CD4-positive, alpha-beta T cell treated with Interleukin-6 at 100 ng/mL for 8 hours (primary cell): ENCODE data around the gene TTLL7.
A peak's percentile ranks its signal among the peaks of the same experiment; 100 is the strongest.
"Not testable (repeated sequence)": the region's sequence is repeated elsewhere in the genome, so short reads cannot be mapped to it uniquely, and the experiment has no call there.

ENCODE experiments used
- DNase-seq: peaks from one replicate; pipeline ENCODE4 v3.0.0-alpha.2; 2020; ENCODE audit warnings: mixed read lengths, low spot score

Gene TTLL7

DNA sequence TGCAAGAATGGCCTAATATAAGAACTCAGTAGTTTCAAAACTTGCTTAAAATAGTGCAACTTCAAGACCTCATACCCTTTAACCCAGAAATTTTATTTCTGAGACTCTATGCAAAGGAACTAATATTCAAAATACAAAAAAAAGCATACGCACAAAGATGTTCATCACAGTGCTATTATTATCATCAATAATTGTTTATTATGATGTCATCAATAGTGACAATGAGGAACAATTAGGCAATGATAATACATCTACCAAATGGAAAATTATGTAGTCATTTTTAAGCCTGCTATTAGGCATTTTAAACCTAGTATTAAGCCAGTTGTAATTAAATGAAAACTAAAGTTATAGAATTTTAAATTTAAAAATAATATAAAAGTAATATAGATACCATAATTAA lies 3.3 kb downstream of the TTLL7 start:
- DNase-seq: no peak

DNA sequence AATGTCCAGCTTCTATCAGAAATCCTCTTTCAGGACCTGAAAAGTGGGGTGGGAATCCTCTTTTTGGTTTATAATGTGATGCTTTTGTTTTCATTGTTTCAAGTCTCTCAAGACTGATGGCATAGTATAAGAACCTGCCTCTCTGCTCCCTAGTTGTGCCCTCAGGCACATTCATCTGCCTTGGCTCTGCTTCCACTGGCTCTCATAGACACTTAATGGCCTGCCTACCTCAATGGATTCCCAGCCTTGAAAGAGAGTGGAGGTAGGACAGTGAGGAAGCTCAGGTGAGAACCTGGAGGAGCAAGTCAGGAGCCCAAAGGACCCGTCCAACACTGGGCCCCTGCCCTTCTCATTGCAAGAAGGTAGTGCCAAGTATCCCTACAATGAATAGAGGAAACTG lies 4.8 kb downstream of the TTLL7 start:
- DNase-seq: no peak

DNA sequence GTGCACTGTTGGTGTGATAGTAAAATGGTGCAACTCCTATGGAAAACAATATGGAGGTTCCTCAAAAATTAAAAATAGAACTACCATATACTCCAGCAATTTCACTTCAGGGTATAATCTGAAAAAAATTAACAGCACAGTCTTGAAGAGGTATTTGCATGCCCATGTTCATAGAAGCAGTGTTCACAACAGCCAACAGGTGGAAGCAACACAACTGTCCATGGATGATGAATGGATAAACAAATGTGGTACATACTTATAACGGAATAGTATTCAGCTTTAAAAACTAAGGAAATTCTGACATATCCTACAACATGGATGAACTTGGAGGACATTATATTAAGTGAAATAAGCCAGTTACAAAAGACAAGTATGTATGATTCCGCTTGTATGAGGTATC lies 8.2 kb downstream of the TTLL7 start:
- no peak for DNase-seq

DNA sequence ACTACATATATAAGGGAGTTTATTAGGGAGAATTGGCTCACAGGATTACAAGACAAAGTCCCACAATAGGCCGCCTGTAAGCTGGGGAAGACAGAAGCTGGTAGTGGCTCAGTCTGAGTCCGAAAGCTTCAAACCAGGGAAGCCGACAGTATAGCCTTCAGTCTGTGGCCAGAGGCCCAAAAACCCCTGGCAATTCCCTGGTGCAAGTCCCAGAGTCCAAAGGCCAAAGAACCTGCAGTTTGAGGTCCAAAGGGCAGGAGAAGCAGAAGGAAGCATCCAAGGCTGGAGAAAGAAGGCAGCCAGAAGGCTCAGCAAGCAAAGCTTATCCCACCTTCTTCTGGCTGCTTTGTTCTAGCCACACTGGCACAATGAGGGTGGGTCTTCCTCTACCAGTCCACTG lies 13.9 kb downstream of the TTLL7 start:
- no peak for DNase-seq

DNA sequence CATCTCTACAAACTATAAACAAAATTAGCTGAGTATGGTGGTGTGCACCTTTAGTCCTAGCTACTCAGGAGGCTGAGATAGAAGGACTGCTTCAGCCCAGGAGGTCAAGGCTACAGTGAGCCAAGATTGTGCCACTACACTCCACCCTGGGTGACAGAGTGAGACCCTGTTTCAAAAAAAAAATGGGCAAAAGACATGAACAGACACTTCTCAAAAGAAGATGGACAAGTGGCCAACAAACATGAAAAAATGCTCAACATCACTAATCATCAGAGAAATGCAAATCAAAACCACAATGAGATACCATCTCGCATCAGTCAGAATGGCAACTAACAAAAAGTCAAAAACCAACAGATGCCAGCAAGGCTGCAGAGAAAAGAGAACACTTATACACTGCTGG lies 15.0 kb downstream of the TTLL7 start:
- DNase-seq: not testable (repeated sequence)

DNA sequence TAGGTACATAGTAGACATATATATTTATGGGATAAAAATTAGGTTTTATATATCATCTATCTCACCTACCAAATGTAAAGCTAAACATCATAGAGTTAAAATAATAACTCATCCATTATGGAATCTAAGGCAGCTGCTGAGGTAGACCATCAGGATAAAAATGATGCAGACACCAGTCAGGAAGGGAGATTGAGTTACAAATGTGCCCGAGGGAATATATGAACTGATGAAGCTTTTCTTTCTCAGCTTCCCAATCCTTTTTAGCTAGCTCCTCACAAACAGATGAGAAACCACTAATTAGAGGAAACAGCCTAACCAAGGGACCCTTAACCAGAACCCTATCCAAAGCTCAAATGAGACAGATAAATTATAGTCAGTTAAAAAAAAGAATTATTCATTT lies 20.9 kb downstream of the TTLL7 start:
- DNase-seq: no peak

DNA sequence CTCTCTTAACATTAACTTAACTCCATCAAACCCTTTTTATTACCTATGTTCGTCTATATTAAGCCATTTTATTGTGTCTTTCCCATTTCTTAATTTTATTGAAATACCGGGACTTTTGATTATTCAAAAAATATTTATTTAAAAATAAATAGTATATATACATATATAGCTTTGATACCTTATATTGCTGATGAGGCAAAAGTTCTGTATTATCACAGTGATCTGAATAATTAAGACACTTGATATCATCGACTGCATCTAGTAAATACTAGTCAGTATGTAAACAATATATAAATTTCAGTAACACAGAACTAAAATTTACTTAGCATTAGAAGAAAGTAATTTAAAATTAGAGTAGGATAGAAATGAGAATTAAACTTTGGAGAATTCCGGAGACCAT lies 22.0 kb downstream of the TTLL7 start:
- no peak for DNase-seq

DNA sequence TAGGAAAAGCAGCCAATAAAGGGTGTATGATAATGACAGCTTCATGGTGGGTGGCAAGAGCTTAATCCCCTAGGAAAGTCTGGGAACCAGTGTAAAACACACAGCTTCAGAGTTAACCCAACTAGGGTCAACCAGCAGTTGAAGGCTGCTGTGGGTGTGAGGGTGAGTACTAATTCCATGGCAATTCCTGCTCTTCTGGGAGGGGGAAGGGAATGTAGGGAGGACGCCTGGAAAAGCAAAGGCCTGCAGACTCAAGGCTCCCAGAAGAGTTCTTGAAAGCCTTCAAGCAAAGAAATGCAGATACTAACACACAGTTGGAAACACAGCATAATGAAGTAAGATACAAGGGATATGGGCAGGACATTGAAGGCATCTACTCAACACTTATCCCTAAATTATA lies 28.1 kb downstream of the TTLL7 start:
- no peak for DNase-seq

DNA sequence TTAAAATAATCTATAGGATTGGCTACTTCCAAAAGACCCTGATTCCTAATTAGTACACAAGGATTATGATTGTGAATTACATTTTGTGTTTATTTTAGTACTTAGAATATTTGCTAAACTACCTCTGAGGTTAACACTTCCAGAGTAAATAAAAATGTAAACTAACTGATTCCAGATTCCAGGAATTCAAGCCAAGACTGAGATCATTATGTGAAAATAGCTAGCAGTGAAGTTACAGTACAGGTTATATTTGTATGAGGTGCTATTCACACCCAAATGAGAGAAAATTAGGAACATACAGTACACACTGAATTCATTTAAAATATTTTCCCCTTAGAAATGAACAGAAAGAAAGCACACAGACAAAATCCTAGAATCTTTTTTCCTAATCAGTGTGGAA lies 28.8 kb downstream of the TTLL7 start:
- DNase-seq: no peak

DNA sequence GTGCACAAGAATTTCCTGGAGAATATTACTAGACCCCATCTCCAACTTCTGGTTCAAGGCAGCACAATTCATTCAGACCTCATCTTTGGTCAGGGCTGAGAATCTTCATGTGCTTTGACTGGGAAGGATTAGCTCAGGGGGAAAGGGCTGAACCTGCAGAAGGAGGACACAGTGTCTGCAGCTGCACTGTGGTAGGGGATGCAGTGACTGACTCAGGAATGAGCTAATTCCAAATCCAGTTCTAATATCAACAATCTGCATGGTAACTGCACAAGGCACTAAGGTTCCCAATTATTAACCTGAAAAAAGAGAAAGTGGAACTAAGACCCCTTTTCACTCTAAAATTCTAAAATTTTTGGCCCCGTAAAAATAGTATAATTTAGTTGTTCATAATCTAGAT lies 31.6 kb downstream of the TTLL7 start:
- DNase-seq: no peak

DNA sequence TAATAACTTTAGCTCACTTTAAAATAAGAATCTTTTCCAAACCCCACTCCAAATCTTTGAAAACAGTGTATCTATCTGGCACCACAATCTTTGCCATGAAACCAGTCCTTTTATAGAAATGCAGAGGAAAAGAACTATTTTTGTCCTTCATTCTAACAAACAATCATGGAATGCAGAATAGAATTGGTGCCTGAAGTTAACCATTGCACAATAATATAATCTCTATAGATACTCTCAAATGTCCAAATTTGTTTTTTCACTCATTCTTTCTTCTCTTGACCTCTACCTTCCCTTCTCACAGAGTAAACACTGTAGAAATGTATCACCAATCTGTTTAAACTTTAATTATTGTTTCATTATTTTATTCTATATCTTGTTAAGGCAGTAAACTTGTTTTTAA lies 34.8 kb downstream of the TTLL7 start:
- no peak for DNase-seq

DNA sequence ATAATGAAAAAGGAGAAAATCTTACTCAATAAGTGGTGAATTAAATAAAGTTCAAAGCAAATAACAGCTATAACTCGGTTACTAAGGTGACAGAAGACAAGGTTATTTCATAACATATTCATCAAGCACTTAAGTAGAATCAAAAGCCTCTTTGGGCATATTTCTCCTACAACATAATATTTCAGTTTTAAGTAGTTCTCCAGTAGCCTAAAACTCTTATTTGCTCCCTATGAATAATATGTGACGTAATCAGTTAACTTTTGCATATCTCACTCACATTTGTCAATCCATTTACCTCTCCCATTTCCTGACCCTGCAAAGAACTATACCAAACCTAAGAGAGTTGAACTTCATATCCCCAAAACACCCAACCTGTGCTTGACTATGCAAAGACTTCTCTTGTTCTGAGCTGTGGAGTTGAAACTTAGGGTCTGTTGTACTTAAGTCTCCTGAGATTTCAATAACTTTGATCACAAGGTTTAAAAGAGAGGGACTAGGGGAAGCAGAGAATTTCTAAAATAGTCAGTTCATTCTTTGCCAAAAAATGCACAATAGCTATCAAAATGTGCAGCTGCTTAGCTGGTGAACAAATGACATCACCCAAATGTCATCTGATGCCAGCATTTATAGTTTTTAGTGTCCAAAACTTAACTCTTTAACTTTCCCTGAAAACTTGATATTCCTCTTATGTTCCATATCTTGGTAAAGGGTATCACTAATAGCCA lies 37.2 kb downstream of the TTLL7 start:
- no peak for DNase-seq

DNA sequence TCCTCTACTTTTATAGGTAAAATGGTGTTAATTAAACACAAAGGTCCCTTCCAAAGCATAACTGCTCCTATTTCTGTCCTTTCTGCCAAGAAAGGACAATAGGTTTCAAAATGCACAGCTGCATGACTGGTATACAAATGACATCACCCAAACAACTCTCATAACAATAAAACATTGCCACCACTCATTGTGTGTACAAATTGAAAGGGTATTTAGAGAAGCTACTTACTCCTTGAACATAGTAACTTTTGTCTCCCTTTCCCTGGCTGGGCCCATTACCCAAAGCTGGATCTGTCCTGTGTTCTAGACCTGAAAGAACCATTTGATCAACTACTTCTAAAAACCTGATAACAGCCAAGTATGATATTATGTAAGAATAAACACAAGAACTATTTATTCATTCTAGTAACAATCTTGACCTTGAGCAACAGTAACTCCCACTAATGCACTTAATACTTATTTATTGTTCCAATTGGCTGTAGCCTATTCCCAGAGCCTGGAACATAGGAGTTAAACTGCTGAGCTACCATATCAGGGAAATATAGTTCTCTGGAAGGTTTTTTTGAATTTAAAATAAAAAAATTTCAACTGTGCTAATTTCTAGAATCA lies 38.2 kb downstream of the TTLL7 start:
- DNase-seq: no peak

DNA sequence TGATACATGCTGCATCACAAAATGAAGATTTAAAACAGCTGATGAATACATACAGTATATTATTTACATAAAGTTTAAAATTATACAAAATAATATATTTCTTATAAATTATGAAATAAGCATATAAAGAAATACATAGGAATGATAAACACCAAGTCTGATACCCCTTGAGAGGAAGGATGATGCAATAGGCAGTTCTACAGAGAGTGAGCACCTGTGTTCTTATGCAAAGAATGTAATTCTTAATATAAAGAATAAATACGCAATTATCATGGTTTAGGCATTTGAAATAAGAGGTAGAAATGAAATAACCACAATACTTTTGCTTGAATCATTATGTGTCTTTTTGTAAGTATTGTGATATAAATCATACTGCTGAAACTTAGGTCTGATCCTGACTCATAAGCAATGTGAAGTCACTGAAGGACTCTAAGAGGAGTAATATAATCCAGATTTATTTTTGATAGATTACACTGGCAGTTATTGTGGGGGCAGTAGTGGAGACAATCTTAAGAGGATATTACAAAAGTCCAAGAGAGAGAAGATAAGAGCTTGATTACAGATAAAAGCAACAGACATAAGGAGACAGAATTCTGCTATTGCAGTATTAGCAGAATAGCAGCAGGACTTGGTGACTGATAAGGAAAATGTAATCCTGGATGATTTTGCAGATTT lies 39.0 kb downstream of the TTLL7 start:
- no peak for DNase-seq

DNA sequence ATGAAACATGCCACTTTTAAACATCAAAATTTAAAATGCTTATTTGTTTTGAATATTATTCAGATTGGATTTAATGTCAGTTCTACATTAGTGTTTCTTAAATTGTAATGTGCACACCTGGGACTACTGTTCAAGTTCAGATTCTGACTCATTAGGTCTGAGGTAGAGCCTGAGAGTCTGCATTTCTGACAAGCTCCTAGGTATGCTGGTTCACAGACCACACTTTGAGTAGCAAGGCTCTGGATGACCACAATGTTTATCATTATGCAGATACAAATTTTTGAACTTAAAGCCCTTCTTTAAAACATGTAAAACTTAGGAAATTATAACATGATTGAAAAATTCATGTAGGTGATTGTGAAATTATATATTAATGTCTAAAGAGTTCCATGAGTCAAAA lies 40.2 kb downstream of the TTLL7 start:
- DNase-seq: no peak

DNA sequence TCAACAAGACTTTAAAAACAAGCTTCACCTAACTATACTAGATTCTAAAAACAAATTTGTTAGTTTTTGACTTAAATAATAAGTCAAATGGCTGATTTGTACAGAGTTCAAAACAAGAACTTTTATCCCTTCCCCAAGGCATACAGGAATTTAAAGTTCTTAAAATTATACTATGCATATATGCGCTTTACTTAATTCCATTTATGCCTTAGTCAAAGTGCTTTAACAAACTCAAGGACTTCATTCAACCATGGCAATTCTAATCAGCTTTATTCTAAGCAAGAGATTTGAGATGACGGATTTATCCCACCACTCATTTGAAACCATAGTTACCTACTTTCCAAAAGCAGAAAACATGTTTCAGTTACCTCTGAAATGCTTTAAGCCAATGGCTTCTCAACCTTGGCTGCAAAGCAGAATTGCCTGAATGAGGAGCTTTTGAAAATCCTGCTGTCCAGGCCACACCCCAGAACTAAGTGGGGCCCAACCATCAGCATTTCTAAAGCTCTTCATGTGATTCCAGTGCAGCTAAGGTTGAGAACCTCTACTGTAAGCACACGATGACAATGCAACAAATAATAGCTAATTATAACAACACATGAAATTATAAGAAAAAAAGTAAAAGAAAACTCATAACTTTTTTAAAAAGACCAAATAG lies 44.6 kb downstream of the TTLL7 start:
- DNase-seq: no peak

DNA sequence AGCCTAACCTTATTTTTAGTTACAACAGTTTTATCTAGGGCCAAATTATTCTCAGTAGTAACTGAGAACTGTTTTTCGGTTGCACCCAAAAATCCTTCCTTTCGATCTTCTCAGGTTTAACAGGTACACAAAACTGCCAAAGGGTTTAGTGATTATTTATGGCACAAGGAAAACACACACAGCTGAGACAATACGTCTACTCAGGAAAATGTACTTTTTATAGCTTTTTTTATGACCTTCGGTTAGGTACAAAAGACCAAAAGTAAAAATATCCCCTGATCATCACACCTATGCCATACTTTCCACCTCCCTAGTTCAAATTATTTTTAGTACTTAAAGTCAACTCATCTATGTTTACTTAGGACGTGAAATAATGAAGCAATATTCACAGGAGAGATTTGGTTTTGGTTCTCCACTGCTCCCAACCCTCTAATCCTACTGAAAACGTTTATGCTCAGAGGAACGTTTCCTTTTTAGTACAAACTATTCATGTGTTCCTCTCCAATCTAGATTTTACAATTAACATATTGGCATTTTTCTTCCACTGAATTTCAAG lies 48.7 kb downstream of the TTLL7 start:
- DNase-seq: no peak

DNA sequence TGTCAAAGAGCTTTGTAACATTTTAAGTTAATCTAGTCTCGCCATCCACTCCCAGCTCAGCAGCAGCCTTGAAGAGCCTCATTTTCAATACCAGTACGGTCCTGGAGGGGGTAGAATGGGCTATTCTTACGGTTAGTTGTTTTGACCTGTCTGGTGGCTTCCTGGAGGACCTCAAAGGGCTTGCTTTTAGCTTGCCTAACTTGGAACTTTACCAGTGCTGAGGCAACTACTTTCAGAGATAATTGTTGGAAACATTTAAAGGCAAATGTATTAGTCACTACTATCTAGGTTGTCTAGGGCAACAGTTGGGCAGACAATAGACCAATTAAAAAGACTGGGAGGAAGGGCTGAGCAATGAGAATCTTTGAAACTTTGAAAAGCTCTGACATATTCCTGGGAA lies 56.0 kb downstream of the TTLL7 start:
- DNase-seq: no peak

DNA sequence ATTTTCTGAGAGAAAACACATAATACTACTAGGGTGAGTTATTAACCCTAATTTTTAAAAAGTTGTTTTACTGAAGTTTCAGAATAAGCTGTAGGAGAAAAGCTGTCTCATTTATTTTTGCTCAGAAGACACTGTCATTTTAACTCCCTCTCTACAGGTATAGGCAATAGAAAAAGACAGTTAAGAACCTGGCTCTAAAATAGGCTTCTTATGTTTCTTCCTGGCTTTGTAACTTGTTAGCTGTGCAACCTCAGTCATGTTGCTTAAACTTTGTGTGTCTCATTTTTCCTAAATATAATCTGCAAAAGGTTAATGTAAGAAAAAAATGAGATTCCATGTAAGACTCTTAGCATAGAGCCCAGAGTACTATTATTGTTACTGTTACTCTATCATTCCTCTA lies 64.4 kb downstream of the TTLL7 start:
- no peak for DNase-seq

DNA sequence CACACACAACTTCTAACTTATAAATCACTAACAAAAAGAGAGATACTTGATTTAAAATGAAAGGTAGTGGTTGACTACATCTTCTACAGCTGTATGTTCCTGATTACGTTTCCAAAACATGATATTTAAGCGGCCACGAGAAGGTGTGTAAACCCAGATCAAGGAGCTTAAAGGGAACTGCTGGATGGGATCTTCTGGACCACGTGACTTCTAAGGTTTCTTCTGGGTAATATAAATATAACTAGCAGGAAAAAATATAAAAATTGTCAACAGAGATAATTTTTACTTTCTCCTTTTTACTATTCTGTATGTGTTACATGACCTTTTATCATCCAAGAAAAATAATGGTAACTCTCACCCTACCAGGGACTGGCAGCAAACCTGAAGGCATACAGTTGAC lies 66.2 kb downstream of the TTLL7 start:
- DNase-seq: no peak

DNA sequence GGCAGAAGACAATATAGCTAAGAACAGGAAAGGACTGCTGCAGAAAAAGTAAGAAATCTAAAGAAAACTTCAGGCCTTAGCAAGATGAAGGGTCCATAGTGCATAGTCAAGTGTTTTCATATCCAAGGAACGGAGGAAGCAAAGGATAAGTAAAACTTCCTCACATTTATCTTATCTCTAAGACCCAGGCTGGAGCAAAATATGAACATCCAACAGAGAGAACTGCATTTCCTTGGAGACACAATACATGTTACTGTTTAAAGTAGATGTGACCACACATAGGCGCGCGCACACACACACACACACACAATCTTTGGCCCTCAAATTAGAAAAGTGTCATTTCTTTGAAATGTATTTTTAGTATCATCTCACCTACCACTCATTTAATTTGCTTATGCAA lies 66.7 kb downstream of the TTLL7 start:
- DNase-seq: no peak

DNA sequence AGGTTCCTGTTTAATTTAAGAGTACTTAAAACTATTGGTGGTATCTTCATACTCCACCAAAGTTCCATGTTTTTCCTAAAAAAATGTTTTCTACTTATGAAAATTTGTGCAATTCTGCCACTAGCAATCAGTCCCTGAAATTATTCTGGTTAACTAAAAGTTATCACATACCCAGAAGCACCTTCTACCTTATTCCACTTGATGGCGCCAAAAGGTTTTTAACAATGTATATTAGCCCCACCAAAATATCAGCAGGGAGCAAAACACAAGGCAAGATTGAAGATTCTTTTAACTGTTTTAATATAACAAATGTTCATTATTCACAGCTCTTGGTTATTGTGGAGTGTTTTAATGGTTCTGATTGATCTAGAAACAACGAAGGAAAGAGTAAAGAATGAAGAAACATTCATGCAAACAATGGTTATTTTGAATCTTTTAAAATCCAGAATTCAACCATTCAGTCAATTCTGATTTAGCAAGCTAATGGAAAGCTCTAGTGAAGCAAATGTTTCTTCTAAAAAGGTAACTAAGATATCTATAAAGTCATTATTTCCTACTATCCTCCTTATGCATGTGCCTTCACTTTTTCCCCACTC lies 67.2 kb downstream of the TTLL7 start:
- DNase-seq: peak; percentile 41
